Hematopoietic multipotent progenitor cell treated with erythropoietin and hydrocortisone succinate and interleukin-3 and kit ligand, for 17 days (in vitro differentiated cells): ENCODE data around the gene LAMA4.
"Not testable (repeated sequence)": the region's sequence is repeated elsewhere in the genome, so short reads cannot be mapped to it uniquely, and the experiment has no call there.

Source experiments
- DNase-seq: peaks from one replicate; pipeline ENCODE4 v3.0.0-alpha.2; 2015; ENCODE audit warnings: low spot score

The LAMA4 gene

DNA sequence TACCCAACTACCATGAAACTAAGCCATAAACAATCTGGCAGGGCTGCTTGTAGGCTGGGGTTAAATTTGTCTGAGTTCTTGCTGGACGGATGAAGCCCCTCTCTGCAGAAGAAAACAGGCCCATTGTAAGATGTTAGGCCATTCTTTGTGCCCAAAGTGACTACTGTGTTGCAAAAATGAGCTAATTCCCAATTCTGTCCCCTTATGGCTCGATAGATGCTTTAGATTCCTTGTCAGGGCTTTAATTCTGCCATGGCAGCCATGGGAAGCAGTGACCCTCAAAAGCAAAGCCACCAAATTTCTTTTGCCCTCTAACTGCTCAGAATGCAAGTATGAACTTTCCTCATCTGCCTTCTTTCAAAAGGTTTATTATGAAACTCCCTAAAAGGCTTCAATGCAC lies 45.2 kb downstream of the LAMA4 start:
- no peak for DNase-seq

DNA sequence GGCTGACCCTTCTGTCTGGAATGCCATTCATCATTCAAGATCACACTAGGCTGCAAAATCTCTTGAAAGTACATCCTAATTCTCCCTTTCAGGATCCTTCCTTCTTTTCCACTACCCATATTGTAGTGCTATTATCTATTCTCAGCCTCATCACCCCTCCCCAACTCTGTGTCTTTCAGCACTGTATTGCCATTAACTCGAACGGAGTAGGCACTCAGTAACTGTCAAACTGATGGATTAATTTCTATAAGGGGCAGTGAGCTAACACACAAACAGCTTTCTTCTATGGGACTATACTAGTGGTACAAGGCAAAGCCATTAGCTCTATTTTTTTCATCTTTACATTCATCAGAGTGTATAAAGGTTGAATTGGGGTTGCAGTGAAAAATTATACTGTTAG lies 46.6 kb downstream of the LAMA4 start:
- DNase-seq = no peak

DNA sequence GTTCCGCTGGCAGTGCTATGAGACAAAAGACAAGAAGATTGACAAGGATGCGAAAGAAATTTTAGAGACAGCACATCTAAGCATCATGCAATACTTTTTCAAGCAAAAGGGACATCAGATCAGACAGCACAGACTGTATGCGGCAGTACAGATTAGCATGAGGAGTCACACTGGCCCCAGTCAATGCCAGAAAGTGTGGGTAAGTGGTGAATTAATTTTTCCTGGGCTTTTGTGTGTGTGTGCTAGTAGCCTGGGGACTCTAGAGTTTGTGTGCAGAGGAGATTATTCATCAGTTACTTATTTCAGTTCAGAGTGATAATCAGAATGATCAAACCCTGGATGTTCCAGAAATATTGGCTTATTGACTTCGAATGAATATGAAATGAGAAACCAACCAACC lies 47.2 kb downstream of the LAMA4 start:
- DNase-seq = no peak

DNA sequence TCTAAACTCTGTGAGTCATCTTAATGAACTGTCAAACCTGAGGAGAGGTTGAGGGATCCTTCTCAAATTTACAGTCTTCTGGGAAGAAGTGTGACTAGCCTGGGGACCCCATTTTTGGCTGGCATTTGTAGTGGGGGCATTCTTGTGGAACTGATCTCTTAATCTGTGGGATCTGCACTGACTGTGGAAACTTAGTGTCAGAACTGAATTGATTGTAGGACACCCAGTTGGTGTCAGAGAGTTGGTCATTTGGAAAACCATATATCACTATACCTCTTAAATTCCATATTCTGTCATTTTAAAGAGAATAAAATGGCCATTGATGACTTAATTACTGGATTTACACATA lies 48.3 kb downstream of the LAMA4 start:
- no peak for DNase-seq

DNA sequence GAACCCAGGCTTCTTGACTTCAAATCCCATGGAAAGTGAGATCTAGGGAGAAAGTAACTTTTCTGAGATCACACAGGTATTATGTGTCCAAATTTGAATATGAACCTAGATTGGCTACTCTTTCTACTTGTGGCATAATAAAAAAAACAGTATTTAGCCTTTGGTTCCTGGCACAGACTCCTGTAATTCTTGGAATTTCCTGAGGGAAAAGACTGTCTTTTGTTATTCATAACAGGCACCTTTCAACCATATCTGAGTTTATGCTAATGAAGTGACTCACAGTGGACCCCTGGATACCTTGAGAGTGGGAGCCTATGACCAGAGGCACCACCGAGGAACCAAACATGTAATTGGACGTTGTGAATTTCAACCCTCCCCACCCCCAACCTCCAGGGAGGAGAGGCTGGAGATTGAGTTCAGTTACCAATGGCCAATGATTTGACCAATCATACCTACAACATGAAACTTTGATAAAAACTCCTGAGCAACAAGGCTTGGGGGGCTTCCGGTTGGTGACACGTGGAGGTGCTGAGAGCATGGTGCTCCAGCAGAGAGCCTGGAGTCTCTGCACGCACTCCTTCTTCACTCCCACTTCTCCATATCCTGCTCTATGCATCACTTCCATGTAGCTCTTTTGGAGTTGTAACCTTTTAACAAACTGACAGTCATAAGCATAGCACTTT lies 48.8 kb downstream of the LAMA4 start:
- DNase-seq = no peak

DNA sequence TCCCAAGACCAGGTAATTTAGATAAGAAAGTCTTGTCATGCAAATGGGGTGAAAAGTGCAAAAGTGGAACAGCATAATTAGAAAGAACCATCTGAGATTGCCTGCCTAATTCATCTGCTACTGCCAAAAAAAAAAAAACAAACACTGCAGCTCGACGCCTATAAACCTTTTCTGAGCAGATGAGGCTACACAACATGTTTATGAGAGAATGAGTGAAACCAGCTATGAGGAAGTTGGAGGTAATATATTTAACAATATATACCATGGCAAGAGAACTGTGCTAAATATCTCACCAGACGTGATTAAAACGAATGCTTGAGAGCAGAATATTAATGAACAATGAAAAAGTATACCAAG lies 50.0 kb downstream of the LAMA4 start:
- no peak for DNase-seq

DNA sequence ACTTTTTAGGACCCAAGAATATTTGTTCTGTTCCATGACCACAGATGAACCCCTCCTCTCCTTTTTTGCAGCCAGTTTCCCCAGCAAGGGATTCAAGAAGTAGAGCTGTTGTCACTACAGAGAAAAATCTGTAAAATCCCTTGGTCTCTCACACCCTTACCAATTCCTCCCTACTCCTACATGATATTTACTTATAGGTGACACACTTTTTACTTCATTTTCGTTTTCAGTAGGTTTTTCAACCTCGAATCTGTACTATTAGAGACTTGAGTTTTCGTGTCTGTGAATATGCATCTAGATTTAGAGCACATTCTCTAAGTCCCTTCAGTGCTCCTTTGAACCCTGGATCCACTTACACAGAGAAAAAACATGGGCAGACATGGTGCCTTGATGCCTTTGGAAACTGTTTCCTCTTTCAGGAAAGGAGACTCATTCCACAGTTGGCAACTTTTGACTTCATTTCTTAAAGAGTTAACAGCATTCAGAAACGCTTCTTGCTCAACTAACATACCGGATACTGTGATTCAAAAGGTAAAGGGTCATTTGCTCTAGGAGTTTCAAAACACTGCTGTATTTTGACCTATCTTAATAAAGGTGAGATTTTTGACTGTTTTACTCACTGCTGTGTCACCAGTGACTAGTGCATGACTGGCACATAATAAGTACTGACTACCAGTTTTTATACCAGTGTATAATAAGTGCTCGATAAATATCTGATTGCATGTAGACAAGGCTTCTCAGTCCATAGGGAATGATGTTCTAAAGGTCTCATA lies 50.6 kb downstream of the LAMA4 start:
- DNase-seq = no peak

DNA sequence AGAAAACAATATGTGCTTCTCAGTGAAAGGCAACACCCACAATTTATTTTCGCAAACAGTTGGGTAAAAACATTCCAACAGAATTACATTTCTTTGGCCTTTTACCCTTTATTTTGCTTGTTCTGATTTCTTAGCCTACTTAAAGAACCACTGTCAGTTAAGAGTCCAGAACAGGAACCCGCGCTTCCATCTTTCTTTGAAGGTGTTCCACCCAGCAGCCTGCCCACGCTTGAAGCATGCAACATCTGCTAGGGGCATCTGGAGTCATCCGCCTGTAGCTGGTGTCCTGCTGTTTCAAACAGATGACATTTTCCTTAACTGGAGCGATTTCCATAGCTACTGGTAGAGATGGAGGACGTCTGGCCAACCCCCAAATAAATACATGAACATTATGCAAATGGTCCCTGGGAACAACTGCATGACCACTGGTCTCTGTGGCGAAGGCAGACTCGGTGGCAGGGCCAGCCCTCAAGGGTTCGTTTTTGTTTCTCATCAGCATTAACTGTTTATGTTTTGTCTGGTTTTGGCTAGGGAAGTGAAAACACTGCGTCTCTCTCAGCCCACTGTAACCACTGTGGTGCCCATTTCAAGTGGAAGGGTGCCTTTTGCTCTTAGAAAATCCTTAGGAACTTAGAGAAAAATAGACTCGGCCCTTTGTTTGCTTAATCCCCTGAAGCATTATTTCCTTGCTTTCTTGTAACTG lies 51.6 kb downstream of the LAMA4 start:
- DNase-seq = no peak

DNA sequence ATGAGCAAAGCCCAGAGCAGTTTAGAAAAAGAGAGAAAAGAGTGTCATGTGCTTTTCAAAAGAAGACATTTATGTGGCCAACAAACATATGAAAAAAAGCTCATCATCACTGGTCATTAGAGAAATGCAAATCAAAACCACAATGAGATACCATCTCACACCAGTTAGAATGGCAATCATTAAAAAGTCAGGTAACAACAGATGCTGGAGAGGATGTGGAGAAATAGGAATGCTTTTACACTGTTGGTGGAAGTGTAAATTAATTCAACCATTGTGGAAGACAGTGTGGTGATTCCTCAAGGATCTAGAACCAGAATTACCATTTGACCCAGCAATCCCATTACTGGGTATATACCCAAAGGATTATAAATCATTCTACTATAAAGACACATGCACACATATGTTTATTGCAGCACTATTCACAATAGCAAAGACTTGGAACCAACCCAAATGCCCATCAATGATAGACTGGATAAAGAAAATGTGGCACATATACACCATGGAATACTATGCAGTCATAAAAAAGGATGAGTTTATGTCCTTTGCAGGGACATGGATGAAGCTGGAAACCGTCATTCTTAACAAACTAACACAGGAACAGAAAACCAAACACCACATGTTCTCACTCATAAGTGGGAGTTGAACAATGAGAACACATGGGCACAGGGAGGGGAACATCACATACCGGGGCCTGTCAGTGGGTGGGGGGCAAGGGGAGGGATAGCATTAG lies 54.0 kb downstream of the LAMA4 start:
- DNase-seq = not testable (repeated sequence)

DNA sequence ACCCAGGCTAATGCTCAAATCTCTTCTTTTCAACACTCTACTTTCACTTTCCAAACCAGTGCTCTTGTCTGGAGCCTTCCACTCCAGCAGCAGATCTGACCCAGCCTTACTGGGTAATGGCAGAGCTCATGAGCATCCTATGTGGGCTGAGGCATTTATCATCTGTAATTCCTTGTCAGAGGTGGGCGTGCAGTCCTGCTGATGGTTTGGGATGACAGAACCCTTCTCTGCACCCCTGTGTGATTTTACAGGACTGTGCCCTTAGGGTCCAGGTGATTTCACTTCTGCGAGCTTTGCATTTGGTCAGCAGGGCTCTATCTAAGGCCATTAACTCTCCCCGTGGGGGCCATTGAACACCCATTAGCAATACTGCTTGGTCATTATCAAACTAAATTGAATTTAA lies 55.4 kb downstream of the LAMA4 start:
- DNase-seq = no peak

DNA sequence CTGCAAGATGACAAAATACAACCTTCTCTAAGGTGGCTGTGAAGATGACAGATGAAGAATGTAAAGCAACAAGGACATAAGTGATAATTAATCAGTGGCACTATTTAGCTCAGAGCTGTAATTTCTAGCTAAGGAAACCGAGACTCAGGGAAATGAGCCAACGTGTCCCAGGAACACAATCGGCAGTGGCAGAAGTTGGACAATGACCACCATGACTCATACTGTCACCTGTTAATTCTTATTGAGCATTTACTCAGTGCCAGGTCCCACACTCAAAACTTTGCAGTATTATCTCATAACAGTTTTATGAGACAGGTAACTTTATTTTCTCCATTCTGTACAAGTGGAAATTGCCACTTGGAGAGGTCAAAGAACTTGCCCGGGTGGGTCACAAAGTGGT lies 55.8 kb downstream of the LAMA4 start:
- no peak for DNase-seq

DNA sequence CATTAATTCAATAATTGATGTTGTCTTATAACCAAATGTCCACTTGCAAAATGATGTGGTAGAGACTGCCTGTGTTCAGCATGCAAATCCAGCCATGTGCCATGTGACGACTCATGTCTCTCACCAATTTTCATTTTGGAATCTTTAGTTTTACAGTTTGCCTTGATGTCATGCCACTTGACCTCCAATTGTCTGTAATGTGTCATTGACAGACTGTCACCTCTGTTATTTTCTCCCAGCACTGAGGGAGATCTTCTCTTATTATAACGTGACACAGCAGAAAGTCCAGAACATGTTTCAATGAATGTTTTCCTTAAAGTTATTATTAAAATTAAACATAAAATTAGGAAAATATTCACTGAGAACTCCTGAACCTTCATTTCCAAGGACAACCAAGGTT lies 56.7 kb downstream of the LAMA4 start:
- no peak for DNase-seq

DNA sequence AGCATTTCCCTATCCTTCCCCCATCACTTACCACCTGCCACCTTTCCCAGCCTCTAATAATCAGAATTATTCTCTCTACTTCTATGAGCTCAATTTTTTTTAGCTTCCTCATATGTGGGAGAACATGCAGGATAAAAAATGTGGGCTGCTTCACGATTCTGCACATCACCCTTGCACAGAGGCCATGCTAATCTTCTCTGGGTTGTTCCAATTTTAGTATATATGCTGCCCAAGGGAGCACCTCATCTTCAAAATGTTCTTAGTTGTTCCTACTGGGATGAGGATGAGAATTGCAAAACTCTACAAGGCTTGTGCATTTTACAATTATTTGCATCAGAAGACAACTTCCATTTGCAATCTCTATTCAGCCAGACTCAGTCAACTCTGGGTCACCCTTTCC lies 58.1 kb downstream of the LAMA4 start:
- DNase-seq = no peak

DNA sequence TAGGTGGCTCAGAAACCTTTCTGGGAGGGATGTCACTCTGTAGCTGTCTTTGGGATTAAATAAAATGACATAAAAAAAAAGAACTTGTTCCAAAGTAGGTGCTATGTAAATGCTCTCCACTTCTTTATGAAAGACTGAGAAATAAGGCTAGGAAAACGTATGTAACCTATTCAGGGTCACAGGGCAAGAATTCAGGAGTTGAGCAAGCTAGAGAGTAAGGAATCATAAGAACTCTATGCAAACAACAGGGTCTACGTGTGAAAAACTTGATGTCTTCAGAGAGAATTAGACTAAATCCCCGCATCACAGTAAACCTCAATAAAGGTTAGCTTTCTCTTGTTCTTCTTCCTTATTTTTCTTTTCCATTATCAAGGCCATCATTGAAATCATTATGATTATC lies 59.2 kb downstream of the LAMA4 start:
- DNase-seq = no peak

DNA sequence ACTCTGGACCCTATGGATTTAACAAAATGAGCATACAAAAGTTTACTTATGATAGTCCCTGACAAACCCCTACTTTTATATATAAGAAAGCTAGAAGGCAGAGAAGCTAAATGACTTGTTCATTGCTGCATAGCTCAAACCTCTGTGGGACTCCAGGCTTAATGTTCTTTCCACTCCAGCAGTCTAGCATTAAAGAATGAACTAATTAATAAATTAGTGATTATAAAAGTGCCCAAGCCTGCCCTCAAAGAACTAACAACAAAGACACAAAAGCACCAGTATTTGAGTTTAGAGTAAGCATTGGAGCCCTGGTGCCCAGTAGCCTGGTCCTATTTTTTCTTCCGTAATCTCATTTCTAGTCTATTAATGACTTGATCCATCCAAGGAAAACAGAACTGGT lies 59.9 kb downstream of the LAMA4 start:
- DNase-seq = no peak

DNA sequence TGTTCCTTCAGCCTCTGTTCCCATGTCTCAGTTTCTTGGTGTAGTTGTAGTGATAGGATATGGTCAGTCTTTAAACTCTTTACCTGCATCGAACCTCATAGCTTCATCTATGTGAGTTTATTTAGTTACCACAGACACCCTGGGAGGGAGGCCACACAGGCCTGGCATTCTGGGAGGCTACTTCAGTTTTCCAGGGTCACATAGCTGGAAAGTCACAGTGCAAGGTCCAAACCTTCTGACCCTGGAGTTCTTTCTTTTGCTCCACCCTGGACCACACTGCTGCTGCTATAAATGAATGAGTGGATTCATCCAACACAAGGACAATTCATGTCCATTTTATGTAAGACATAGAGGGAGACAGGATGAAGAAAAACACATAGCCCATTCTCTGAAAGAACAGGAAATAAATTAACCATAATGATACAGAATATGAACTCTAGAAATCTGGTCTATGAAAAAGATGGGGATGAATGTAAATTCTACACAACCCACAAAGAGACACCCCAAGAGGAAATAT lies 60.8 kb downstream of the LAMA4 start:
- DNase-seq = no peak

DNA sequence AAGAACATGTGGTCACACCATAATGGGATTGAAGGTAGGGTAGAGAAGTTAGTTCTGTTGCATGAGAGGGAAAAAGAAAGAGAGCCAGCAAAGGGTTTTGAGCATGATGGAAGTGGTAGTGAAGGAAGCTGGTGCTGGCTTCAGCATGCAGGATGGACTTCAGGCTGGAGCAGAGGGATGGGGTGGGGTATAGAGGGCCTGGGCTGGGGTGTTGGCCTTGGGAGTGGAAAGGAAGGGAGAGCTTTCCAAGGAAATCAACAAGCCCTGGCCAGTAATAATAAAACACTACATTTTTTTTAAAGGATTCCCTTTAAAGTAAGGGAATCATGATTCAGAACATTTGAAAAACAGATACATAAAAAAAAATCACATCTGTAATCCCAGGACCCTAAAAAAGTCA lies 61.2 kb downstream of the LAMA4 start:
- no peak for DNase-seq

DNA sequence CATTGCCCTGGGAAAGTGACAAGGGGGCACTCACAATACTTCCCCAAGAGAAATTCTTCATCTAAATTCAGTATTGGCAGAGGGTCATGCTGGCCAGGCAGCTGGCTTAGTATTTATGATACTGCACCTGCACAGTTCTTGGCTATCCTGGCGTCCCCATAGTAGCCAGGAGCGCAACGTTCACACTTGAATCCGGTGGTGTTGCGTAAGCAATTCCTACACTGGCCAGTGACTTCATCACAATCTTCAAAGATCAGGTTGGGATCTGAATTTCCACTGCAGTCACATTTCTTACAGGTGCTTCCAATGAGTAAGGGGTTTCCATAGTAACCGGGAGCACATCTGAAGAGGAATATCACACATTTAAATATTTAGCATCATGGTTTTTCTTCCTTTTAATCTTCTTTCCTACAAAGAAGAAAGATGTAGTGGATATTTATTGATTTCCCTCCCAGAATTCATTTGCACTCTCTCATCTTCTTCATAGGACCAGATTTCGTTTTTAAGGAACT lies 62.8 kb downstream of the LAMA4 start:
- DNase-seq = no peak

DNA sequence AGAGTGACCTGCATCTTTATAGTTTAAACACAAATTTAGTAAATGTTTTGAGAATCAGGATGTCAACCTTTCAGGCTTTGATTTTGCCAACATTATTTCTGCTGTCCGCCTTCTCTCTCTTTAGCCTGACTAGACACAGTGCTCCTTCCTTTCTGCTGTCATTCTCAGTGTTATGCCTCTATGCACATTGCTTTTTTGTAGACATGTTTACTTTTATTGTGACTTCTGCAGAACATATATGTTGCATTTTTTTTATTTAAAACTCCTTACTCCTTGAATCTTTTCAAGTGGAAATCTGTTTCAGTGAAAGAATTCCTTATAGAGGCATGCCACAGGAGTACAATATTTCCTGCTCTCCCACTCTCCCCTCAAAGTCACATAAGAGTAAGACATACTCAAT lies 64.2 kb downstream of the LAMA4 start:
- no peak for DNase-seq

DNA sequence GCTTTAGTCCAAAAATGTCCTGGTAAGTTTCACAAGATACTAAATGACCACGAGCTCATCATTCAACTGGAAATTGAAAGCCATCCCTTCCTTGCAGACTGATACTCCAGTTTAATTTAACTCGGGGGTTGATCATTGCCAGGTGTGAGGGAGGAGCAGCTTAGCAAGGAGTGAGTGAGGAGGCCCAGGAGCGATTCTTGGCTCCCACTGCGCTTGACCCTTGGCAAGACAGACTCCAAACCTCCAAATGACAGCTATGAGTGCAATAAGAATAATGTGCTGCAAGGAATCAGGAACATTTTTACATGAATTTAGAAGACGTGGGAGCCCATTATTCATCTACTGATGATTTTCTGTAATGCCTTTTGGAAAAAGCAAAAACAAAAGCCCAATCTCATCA lies 64.9 kb downstream of the LAMA4 start:
- DNase-seq = no peak

DNA sequence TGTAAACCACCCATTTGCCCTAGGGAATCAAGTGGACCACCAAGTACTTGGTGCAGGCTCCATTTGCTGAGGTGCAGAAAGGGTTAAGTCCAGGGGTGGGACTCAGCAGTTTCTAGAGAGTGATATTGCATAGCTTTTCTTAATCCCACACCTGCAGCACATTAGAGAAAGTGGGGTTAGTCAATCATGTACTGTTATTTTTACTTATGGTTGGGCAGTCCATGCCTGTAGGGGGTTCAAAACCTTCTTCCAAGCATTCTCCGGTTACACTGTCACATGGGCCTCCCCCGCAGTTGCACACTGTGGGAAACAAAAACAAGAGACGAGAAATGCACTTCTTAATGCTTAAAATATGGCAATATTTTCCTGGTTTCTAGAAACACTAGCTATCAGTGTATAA lies 65.5 kb downstream of the LAMA4 start:
- no peak for DNase-seq

DNA sequence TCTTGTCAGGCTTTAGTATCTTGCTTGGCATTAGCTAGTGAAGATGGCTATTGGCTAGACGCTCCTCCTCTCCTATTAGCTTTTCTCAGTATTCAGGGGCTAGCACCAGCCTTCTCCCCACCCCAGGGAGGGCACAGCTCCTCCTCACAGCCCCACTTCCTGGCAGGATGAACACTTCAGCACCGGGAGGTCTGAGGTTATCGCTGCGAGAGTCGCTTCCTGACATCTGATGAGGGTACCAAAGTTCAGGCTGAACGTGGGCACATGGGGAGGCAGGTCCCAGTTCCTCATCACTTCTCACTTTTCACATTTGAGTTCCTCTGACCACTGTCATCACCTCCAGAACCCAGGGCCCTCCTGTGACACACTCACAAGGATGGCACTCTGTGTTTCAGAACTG lies 66.6 kb downstream of the LAMA4 start:
- DNase-seq = no peak
